HG02623 (cell line): ENCODE data around the gene HENMT1.
"Not testable (repeated sequence)": the region's sequence is repeated elsewhere in the genome, so short reads cannot be mapped to it uniquely, and the experiment has no call there.

Experiments used
- ATAC-seq: cut with Tn5 transposase; IDR thresholded peaks from one replicate; pipeline ENCODE4 v1.9.1; 2021; ENCODE audit warnings: moderate library complexity; ENCODE audit not compliant: unreplicated experiment

Gene HENMT1

GRCh38 chr1:108661030-108661609 lies at the start of gene HENMT1:
TSS of gene HENMT1 (minus strand) at chr1:108661093. CDS start at chr1:108659884, 1,209 bp downstream.
- peak; percentile 84 for ATAC-seq

- ATAC-seq = no peak
Observed at GRCh38 chr1:108708691-108709660, 48.1 kb upstream of the HENMT1 start.

- no peak for ATAC-seq
Observed at GRCh38 chr1:108706643-108707042, 45.8 kb upstream of the HENMT1 start.

GRCh38 chr1:108704496-108704895 lies 43.6 kb upstream of the HENMT1 start:
- ATAC-seq = no peak

- ATAC-seq = no peak
Observed at GRCh38 chr1:108703939-108704338, 43.0 kb upstream of the HENMT1 start.

- not testable (repeated sequence) for ATAC-seq
Observed at GRCh38 chr1:108702109-108702508, 41.2 kb upstream of the HENMT1 start.

GRCh38 chr1:108701176-108701849 lies 40.4 kb upstream of the HENMT1 start:
- no peak for ATAC-seq

GRCh38 chr1:108699375-108700332 lies 38.8 kb upstream of the HENMT1 start:
- no peak for ATAC-seq

- ATAC-seq = no peak
Observed at GRCh38 chr1:108695535-108695934, 34.6 kb upstream of the HENMT1 start.

- ATAC-seq = peak; percentile 43
Observed at GRCh38 chr1:108692724-108693655, 32.1 kb upstream of the HENMT1 start.

- peak; percentile 95 for ATAC-seq
Observed at GRCh38 chr1:108691942-108692723, 31.2 kb upstream of the HENMT1 start, which contains the start of gene PRPF38B. TSS of gene PRPF38B (plus strand) at chr1:108692310. CDS start at chr1:108692592, 282 bp downstream.

- no peak for ATAC-seq
Observed at GRCh38 chr1:108691128-108691941, 30.4 kb upstream of the HENMT1 start.

- no peak for ATAC-seq
Observed at GRCh38 chr1:108686614-108687313, 25.9 kb upstream of the HENMT1 start.

- ATAC-seq = no peak
Observed at GRCh38 chr1:108685529-108685928, 24.6 kb upstream of the HENMT1 start.

- ATAC-seq = not testable (repeated sequence)
Observed at GRCh38 chr1:108681701-108682100, 20.8 kb upstream of the HENMT1 start.

GRCh38 chr1:108679586-108680213 lies 18.8 kb upstream of the HENMT1 start:
- ATAC-seq = no peak
